Activated T-cell treated with anti-CD3 and anti-CD28 coated beads for 24 hours (primary cell): Measurements from ENCODE around the gene MRPS31.
"Not testable (repeated sequence)": the region's sequence is repeated elsewhere in the genome, so short reads cannot be mapped to it uniquely, and the experiment has no call there.

Experiments used
- DNase-seq: peaks from one replicate; pipeline ENCODE4 v3.0.0-alpha.2; 2020; ENCODE audit warnings: low read depth

The MRPS31 gene

GRCh38 chr13:40789275-40790153, 18.5 kb upstream of the MRPS31 start, which contains the start of gene SLC25A15:
SLC25A15 (plus strand) TSS chr13:40789611; CDS start chr13:40793227, 3,616 bp downstream.
- DNase-seq: peak; percentile 63

DNA sequence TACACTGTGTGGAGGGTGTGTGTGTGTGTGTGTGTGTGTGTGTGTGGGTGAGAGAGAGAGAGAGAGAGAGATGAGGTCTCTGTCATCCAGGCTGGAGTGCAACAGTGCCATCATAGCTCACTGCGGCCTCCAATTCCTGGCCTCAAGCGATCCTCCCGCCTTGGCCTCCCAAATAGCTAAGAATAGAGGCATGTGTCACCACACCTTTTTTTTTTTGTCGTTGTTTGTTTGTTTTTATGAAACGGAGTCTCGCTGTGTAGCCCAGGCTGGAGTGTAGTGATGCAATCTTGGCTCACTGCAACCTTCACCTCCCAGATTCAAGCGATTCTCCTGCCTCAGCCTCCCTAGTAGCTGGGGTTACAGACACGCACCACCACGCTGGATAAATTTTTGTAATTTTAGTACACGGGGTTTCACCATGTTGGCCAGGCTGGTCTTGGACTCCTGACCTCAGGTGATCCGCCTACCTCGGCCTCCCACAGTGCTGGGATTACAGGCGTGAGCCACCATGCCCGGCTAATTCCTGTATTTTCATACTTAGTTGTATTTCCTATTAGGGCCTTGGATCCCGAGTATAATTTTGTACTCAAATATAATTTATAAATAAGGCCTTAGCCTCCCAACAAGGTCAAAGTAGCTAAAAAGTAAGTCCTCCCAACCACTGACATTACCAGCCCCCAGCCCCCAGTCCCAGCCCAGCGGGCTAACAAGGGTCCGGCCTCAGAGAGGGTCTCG, 17.7 kb upstream of the MRPS31 start:
- not testable (repeated sequence) for DNase-seq

DNA sequence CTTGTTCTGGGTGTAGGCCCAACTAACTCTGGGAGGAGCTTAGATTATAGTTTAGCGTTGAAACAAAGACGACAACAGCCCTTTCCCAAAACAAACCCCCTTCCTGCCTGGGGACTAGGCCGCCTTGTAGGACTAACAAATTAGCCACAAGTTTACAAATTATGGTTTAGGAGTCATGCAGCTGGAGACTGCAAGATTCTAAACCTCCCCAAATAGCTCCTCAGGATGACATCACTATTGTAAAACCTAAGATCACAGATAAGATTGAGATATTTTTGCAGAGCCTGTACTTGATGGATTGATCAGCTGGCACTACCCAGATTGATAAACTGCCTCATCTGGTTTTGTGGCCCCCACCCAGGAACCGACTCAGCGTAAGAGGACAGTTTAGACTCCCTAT, 16.1 kb upstream of the MRPS31 start:
- DNase-seq: no peak

GRCh38 chr13:40786568-40786996, 15.6 kb upstream of the MRPS31 start:
- no peak for DNase-seq

DNA sequence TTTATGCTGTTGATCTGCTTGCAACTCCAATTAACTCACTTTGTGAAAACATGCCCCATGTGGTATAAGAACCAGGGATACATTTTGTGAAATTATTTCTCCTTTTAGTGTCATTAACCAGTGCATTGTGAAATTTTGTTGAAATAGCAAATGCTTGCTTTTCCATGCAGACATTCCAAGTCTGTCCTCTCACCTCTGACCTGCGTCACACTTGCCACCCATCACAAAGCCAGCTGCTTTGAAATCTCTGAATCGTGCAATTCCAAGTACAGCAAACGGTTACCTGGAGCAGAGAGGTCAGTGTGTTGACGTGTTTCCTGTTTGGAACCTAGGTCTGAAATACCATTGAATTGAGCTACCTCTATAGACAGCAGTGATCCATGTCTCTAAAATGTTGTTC, 13.6 kb upstream of the MRPS31 start:
- no peak for DNase-seq

GRCh38 chr13:40782971-40783370, 12.0 kb upstream of the MRPS31 start:
- not testable (repeated sequence) for DNase-seq

DNA sequence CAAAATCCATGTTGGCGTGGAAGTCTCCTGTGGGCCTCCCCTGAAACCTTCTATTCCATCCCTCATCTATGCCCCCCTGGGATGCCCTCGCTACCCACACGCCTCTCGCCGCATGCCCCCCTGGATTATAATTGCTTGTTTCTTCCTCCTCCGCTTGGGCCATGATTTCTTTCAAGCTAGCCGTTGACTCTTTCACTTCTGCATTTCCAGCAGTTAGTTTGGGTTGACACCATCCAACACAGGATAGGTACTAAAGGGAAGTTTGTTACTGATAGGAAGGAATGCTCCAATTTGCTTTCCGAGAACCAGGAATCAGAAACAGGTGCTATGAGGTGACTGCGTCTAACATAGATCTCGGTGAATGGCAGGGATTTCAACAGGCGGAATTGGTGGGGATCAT, 10.7 kb upstream of the MRPS31 start:
- no peak for DNase-seq

GRCh38 chr13:40780822-40781401, 9.9 kb upstream of the MRPS31 start:
- DNase-seq: no peak

GRCh38 chr13:40779796-40780285, 8.9 kb upstream of the MRPS31 start:
- DNase-seq: no peak

DNA sequence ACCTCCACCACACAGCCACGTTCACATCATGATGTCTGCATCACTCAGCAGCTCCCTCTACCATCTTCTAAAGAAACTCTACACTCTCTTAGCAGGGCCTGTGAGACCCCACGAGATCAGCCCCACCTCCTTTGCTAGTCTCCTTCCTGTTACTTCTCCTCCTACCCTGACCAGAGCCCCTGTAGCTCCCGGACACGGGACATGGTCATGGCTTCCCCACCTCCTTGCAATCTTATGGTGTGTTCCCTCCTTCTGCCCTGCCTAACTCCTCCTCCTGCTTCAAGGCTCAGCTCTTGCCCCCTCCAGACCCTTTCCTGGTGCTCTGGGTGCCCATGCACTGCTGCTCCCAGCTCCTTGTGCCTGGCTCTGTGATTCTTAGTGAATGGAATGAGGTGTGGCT, 8.1 kb upstream of the MRPS31 start:
- no peak for DNase-seq

- DNase-seq: no peak
These were observed 6.8 kb upstream of the MRPS31 start for GRCh38 chr13:40777809-40778175.

- DNase-seq: no peak
These were observed 6.3 kb upstream of the MRPS31 start for GRCh38 chr13:40777166-40777808.

DNA sequence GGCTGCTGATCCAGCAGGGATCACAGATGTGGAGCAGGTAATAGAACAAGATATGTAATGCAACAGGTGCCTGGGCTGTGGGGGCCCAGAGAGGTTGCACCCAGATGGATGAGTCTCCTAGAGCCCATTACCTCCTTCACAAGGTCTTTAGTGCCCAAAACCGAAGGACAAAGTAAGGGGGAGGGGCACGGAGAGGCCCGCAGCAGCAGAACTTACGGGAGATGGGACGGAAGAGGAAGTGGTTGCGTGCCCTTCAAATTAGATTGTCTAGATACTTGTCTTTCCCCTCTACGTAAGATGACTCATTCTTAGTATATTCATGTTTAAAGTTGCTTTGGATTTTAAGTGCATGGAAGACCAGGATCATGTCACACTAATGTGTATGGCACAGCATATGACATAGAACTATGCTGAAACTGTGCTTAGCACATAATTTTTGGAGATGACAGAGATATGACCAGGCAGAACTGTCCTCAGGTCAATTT, 5.7 kb upstream of the MRPS31 start:
- peak; percentile 65 for DNase-seq

DNA sequence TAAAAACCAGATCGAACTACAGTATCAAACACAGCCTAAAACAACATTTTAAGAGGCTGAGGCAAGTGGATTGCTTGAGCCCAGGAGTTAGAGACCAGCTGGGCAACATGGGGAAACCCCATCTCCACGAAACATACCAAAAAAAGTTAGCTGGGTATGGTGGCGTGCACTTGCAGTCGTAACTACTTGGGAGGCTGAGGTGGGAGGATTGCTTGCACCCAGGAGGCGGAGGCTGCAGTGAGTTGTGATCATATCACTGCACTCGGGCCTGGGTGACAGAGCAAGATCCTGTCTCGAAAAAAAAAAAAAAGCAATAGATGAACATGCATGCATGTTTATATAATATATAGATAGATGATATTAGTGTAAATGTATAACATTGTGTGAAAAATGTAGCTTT, 5.2 kb upstream of the MRPS31 start:
- DNase-seq: no peak

DNA sequence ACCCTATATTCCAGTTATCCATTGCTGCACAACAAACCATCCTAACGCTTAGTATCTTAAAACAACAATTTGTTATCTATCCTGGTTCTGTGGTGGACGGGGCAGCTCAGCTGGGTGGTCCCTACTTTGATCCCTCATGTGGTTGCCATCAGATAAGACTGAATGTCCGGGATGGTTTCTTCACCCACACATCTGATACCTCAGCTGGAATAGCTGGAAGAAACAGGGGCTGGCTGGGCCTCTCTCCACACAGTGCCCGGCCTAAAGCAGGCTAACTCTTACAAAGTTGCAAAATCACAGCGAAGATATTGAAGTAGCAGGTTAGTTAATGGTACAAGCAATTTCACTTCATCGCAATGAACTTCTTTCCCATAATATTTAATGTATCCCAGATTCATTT, 3.7 kb upstream of the MRPS31 start:
- no peak for DNase-seq

DNA sequence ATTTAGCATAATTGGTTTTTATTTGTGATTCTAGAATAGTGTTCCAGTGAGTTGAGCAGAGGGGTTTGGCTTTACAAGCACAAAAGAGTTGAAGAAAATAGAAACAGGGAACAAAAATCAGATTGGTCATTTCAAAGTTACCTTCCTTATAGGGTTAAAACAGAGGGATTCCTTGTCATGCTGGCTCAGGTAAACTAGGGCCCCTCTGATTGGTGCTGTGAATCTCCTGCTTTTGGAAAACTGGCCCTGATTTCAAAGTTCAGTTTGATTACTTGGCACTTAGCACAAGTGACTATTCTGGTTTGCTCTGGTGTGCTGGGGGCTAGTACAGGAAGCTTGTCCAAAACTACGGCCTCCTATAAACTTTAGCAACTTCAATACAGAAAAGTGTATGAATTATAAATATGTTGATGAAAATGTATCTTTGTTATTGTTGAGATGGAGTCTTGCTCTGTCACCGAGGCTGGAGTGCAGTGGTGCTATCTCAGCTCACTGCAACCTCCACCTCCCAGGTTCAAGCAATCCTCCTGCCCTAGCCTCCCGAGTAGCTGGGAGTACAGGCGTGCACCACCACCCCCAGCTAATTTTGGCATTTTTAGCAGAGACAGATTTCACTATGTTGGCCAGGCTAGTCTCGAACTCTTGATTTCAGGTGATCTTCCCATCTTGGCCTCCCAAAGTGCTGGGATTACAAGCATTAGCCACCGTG, 1.9 kb upstream of the MRPS31 start:
- no peak for DNase-seq

DNA sequence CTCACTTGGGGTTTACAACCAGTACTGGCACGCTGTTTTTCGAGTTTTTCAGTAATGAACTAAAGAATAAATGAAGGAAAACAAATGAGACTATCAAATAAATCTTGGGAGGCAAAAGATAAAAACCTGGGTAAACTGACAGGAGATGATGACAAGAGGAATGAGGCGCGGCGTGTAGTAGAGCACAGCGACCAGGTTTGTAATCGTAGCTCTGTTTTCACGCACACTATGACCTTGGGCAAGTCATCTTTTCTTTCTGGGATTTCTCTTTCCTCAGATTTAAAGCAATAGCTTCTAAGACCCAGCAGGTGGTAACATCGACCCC, 419 bp downstream of the MRPS31 start:
- no peak for DNase-seq

DNA sequence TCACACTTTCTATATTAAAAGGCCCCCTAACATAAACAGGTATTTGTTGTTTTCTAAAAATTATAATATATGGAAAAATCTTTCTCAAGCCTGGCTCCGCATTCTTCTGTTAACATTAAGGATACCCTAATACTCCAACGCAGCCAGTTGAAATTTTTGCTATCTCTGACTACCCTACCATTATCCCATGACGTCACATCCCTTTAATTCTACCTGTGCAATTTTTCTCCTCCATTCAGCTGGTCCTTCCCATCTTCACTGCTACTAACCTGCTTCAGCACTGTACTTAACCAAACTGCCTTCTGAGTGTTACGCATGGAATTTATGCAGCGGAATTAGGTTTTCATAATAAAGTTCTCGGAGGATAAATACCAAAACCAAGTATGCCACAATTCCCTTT, 1.0 kb downstream of the MRPS31 start:
- DNase-seq: no peak

GRCh38 chr13:40765602-40766001, 5.4 kb downstream of the MRPS31 start:
- no peak for DNase-seq

DNA sequence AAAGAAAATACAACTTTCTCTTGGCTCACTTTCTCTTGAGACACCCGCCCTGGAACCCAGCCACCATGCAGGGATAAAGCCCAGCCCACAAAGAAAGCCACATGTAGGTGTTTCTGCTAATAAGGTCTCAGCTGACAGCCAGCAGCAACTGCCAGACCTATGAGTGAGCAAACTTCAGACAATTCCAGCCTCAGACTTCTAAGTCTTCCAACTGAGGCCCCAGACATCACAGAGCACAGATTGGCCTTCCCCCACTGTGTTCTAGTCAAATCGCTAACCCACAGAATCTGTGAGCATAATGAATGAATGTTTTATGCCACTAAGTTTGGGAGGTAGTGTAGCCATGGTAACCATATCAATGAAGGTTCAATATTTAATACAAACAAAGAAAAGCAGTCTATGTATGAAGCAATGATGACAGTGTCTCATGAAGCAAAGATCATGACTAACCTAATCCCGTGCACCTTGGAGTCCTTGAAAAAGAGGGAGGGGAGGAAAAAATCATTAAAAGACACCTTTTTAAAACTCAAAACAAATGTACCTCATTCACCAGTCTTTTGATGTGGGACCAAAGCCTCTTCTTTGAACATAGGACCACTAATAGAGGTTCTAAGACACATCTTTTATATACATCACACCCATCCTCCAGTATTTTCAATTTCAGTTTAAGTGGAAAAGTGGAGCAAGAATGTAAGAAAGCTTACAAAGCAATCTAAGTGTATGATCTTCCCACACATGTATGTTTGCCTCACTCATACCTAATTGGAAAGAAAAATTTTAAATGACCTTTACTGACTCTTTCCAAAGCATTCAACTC, 6.2 kb downstream of the MRPS31 start:
- DNase-seq: peak; percentile 36

- no peak for DNase-seq
These were observed 8.1 kb downstream of the MRPS31 start for GRCh38 chr13:40762849-40763248.
